Calu3 (cell line): ENCODE measurements around the gene CUBN. TPM values are rescaled to one million over a fixed set of nuclear protein-coding genes. Genes with fewer than 3 reads are reported as not detected.

Experiments
- BruUV-seq: library from RNA; stranded (reverse); fragments of 400-500 nt; replicated peaks from 2 replicates; lab custom pipeline; 2021; lab: Mats Ljungman, UMichigan
- CTCF ChIA-PET: fragments of 300-600 bp; sonication (Branson Sonifier 250); formaldehyde crosslinking; loops from one replicate; lab custom pipeline; 2022; ENCODE audit warnings: antibody characterized with exemption; lab: Charles Lee
- DNase-seq: peaks from one replicate; pipeline ENCODE4 v3.0.0; 2022
- H3K27ac Mint-ChIP-seq: one replicate; pipeline ENCODE4 v1.8.0; 2022; ENCODE audit warnings: mixed read lengths; ENCODE audit not compliant: unreplicated experiment
- H3K27me3 Mint-ChIP-seq: one replicate; pipeline ENCODE4 v1.8.0; 2022; ENCODE audit warnings: mixed read lengths; ENCODE audit not compliant: unreplicated experiment
- H3K36me3 Mint-ChIP-seq: one replicate; pipeline ENCODE4 v1.8.0; 2022; ENCODE audit warnings: mild to moderate bottlenecking, moderate library complexity, mixed read lengths; ENCODE audit not compliant: insufficient read depth, unreplicated experiment
- H3K4me1 Mint-ChIP-seq: one replicate; pipeline ENCODE4 v1.8.0; 2022; ENCODE audit warnings: mild to moderate bottlenecking, low read depth, mixed read lengths; ENCODE audit not compliant: unreplicated experiment
- H3K4me3 Mint-ChIP-seq: one replicate; pipeline ENCODE4 v1.8.0; 2022; ENCODE audit warnings: mild to moderate bottlenecking, low read depth, moderate library complexity, mixed read lengths; ENCODE audit not compliant: unreplicated experiment
- H3K9me3 Mint-ChIP-seq: one replicate; pipeline ENCODE4 v1.8.0; 2022; ENCODE audit warnings: low read depth, mixed read lengths; ENCODE audit not compliant: unreplicated experiment
- intact Hi-C: fragments of 100-400 bp; cut with micrococcal nuclease; formaldehyde crosslinking; loops from one replicate; pipeline ENCODE4 v1.10.0; 2022; ENCODE audit not compliant: unreplicated experiment
- total RNA-seq: library from RNA; stranded (reverse); gene quantifications from 2 replicates; pipeline ENCODE4 v1.2.3, GENCODE V29; 2022
- TF ChIP-seq, protein P1 (sequence below): fragments of 200-600 bp; IDR thresholded peaks from one replicate; pipeline ENCODE4 v1.8.0; 2022; ENCODE audit warnings: antibody characterized with exemption; ENCODE audit not compliant: unreplicated experiment

The CUBN gene
- total RNA-seq, 1 experiment from 2014 or later, result 0.92 TPM

DNA sequence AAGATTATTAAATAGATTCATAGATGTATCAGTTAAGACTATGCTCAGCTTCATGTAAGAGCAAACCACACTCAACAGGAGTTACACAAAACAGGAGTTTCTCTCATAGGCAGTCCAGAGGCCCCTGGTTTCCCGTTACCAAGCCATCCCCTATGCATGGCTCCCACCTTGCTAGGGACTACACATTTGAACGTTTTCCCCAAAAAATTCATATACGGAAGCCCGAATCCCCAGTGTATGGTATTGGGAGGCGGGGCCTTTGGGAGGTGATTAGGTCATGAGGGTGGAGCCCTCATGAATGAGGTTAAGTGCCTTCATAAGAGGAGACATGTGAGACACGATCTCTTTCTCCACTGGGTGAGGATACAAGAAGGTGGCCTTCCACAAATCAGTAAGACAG, 341.5 kb downstream of the CUBN start:
- Mint-ChIP-seq H3K4me3 (no peak overlapping the region), H3K9me3 (no peaks in the 10 kb centered on the region), H3K27me3 (no peaks in the 10 kb centered on the region), H3K4me1 (no peaks in the 10 kb centered on the region), H3K27ac (no peak overlapping the region), H3K36me3 (no peaks in the 10 kb centered on the region)
- DNase-seq, result no peak
- no TSS peak for BruUV-seq
- intact Hi-C loops, result no loop called here
- CTCF ChIA-PET, result no interaction called here
- TF ChIP-seq, protein P1, sequence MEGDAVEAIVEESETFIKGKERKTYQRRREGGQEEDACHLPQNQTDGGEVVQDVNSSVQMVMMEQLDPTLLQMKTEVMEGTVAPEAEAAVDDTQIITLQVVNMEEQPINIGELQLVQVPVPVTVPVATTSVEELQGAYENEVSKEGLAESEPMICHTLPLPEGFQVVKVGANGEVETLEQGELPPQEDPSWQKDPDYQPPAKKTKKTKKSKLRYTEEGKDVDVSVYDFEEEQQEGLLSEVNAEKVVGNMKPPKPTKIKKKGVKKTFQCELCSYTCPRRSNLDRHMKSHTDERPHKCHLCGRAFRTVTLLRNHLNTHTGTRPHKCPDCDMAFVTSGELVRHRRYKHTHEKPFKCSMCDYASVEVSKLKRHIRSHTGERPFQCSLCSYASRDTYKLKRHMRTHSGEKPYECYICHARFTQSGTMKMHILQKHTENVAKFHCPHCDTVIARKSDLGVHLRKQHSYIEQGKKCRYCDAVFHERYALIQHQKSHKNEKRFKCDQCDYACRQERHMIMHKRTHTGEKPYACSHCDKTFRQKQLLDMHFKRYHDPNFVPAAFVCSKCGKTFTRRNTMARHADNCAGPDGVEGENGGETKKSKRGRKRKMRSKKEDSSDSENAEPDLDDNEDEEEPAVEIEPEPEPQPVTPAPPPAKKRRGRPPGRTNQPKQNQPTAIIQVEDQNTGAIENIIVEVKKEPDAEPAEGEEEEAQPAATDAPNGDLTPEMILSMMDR, result no peak

DNA sequence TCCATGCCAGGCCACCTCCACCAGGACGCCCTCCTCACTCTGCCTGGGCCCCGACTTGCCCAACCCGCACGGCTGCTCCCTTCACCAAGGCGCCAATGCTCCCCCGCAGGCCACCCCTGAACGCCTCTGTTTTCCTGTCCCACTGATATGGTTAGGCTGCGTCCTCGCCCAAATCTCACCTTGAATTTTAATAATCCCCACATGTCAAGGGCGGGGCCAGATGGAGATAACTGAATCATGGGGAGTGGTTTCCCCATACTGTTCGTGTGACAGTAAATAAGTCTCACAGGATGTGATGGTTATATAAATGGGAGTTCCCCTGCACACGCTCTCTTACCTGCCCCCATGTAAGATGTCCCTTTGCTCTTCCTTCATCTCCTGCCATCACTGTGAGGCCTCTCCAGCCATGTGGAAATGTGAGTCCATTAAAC, 342.2 kb downstream of the CUBN start:
- intact Hi-C loops, result no loop called here
- TF ChIP-seq, protein P1, result no peak
- BruUV-seq, result no TSS peak
- DNase-seq, result no peak
- H3K27me3 Mint-ChIP-seq, result no peaks in the 10 kb centered on the region
- H3K27ac Mint-ChIP-seq, result no peak overlapping the region
- CTCF ChIA-PET, result no interaction called here
- no peaks in the 10 kb centered on the region for H3K36me3 Mint-ChIP-seq
- H3K4me1 Mint-ChIP-seq, result no peaks in the 10 kb centered on the region
- no peak overlapping the region for H3K4me3 Mint-ChIP-seq
- no peaks in the 10 kb centered on the region for H3K9me3 Mint-ChIP-seq

DNA sequence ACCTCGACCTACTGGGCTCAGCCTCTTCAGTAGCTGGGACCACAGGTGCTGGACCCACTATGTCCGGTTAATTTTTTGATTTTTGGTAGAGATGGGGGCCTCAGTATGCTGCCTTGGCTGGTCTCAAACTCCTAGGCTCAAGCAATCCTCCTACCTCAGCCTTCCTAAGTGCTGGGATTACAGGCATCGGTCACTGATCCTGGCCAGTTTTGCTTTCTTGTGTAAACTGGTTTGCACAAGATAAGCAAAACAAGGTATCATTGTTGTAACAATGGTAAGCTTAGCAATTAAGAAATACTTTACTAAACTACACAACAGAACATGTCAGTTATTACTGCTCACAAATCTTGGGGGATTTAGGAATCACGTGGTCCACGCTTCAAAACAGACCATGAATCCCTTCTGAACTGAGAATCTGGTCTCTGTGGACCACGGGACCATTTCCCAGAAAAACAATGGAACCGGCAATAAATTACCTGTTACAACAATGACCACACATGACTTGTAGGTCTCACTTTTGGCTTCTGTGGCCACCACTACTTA, 349.2 kb downstream of the CUBN start:
- DNase-seq, result no peak
- H3K9me3 Mint-ChIP-seq, result no peaks in the 10 kb centered on the region
- intact Hi-C loops, result no loop called here
- no peak overlapping the region for H3K4me3 Mint-ChIP-seq
- H3K27me3 Mint-ChIP-seq, result no peaks in the 10 kb centered on the region
- peaks cover 8% of the 10 kb centered on the region for H3K4me1 Mint-ChIP-seq
- TF ChIP-seq, protein P1, result no peak
- no TSS peak for BruUV-seq
- H3K27ac Mint-ChIP-seq, result no peak overlapping the region
- no peaks in the 10 kb centered on the region for H3K36me3 Mint-ChIP-seq
- CTCF ChIA-PET, result no interaction called here

DNA sequence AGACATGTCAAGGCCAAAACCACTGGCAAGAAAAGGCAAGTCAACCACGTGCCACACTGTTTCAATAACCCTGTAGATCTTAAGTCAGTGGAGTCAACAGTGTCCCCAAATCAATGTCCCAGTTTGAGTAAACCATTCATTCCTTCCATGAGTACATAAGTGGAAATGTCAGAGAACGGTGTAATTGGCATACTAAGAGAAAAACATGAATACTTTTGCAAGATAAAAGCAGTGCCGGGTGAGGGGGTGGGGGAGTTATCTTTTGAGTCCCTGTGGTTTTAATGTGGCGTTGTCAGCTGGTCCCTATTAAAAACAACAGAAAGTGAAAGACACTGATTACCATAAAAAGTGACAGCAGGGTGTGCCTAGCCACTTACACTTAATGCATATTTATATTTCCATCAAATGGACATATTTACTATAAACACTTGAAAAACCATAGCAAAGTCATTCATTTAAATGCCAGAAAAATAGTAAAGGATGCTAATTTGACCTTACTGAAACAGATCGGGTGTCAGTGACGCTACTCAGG, 350.2 kb downstream of the CUBN start:
- TF ChIP-seq, protein P1, result no peak
- CTCF ChIA-PET, result no interaction called here
- no peak overlapping the region for H3K4me3 Mint-ChIP-seq
- no peak overlapping the region for H3K27ac Mint-ChIP-seq
- no peaks in the 10 kb centered on the region for H3K27me3 Mint-ChIP-seq
- H3K9me3 Mint-ChIP-seq, result no peaks in the 10 kb centered on the region
- no TSS peak for BruUV-seq
- intact Hi-C loops, result loop anchor here (10.0 kb wide), 1 partner anchor 235 kb away; no protein-coding TSS in a partner anchor
- no peaks in the 10 kb centered on the region for H3K36me3 Mint-ChIP-seq
- DNase-seq, result no peak
- H3K4me1 Mint-ChIP-seq, result peaks cover 8% of the 10 kb centered on the region
